ENCODE results near the gene ELOB.
A peak's percentile ranks its signal among the peaks of the same experiment; 100 is the strongest.

Gene ELOB

GRCh38 chr16:2817340-2818271 lies 40.5 kb upstream of the ELOB start:
- H3K9me3 Mint-ChIP-seq: no peaks in the 10 kb centered on the region
- H3K27ac Mint-ChIP-seq: no peak overlapping the region
- peak overlapping the region in 1 of 2 donors; percentile 65 for H3K4me3 Mint-ChIP-seq
- no peaks in the 10 kb centered on the region for H3K36me3 Mint-ChIP-seq (ENCODE audit: insufficient read depth)
- peaks cover 0 to 1% of the 10 kb centered on the region in 2 donors for H3K4me1 Mint-ChIP-seq (ENCODE audit: low read depth in 2 of 2)
- H3K27me3 Mint-ChIP-seq: peaks cover 1 to 36% of the 10 kb centered on the region in 2 donors
- DNase-seq (no peak), ATAC-seq (replicated peaks) (no peak)

DNA sequence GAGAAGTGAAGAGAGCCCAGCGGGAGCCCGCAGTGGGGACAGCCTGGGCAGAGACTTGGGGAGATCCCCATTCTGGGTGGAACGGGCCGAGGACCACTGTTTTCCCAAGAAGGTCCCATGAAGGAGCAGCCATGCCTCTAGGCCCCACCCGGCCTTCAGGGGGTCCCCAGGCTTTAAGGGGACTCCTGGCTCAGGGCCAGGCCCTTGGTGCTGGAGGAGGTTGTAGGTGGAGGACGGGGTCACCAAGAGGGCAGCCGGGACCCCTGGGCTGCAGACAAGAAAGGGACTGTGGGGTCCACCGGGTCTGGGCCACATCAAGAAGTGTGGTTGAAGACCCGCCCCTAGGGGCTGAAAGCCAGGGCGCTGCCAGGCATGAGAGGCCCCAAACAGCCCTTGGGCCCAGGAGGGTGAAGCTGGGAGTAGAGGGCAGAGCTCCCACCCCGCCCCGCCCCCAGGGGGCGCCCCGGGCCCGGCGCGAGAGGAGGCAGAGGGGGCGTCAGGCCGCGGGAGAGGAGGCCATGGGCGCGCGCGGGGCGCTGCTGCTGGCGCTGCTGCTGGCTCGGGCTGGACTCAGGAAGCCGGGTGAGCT lies 39.8 kb upstream of the ELOB start, which contains the start of gene PRSS21:
Gene PRSS21, plus strand, starts transcription at position 487 of the 589 bp plus-strand sequence. Its CDS starts 32 bp downstream, at position 519.
- H3K4me3 Mint-ChIP-seq: peak within 1 kb of the TSS in 1 of 2 donors; percentile 65
- H3K36me3 Mint-ChIP-seq (ENCODE audit: insufficient read depth): no peaks in the 10 kb centered on the region
- peak in 1 of 3 experiments; percentile 38 for DNase-seq
- peaks cover 0 to 1% of the 10 kb centered on the region in 2 donors for H3K4me1 Mint-ChIP-seq (ENCODE audit: low read depth in 2 of 2)
- peaks cover 8 to 42% of the 10 kb centered on the region in 2 donors for H3K27me3 Mint-ChIP-seq
- ATAC-seq (replicated peaks): peak; percentile 61
- no peak within 1 kb of the TSS for H3K27ac Mint-ChIP-seq
- H3K9me3 Mint-ChIP-seq: no peaks in the 10 kb centered on the region

DNA sequence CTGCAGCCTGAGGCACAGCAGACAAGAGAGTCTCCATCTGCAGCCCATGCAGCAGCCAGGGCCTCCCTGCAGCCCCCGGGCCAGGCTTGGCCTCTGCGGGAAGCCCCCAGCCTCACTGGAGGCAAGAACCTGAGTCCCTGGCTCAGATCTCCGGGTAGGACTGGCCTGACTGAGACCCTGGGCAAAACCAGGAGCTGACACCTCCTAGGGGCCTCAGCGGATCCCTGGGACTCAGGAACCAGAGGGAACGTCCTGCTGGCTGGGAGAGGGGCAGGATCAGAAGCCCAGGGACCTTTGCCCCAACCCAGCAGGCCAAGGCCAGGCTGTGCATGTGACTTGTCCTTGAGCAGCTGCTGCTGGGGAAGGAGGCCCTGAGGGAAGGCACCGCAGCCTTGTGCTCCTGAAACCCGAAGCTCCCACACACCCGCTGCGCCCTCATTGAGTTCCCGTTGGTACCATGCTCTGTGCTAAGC lies 38.3 kb upstream of the ELOB start:
- Mint-ChIP-seq H3K9me3 (no peaks in the 10 kb centered on the region), H3K4me3 (no peak overlapping the region), H3K27me3 (peaks cover 8 to 50% of the 10 kb centered on the region in 2 donors), H3K27ac (no peak overlapping the region), H3K4me1 (ENCODE audit: low read depth in 2 of 2) (peaks cover 0 to 1% of the 10 kb centered on the region in 2 donors), H3K36me3 (ENCODE audit: insufficient read depth) (no peaks in the 10 kb centered on the region)
- DNase-seq: no peak
- ATAC-seq (replicated peaks): no peak

DNA sequence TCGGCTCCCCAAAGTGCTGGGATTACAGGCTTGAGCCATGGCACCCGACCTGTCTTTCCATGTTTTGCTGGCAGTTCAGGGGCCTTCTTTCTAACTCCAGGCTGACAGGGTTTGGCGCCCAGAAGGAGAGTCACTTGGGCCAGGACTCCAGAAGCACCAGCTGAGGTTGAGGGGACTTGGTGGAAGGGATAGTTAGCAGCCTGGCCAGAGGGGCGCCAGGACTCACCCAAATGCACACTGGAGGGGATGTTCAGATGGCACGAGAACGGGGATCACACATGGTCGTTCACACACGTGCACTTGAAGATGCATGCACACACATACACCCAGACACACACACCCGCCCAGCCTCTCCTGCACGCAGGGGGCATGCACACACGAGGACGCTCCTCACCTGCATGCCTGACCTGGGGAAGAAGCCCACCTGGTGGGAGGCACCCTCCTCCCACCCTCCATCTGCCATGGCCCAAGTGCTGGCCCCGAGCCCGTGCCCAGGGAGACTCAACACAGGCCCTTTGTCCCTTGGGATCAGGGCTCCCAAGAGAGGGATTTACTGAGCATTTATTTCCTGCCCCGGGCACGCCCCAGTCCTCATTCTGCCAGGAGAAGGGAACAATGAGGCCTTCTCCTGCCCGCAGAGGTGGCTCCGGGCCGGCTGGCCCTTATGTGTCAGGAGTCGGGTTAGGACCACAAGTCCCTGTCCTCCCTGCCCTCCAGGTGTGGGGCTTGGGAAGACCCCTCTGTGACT lies 37.6 kb upstream of the ELOB start:
- peaks cover 8 to 55% of the 10 kb centered on the region in 2 donors for H3K27me3 Mint-ChIP-seq
- H3K9me3 Mint-ChIP-seq: no peaks in the 10 kb centered on the region
- peak overlapping the region in 1 of 2 donors; percentile 6 for H3K27ac Mint-ChIP-seq
- H3K4me1 Mint-ChIP-seq (ENCODE audit: low read depth in 2 of 2): peaks cover 0 to 1% of the 10 kb centered on the region in 2 donors
- no peaks in the 10 kb centered on the region for H3K36me3 Mint-ChIP-seq (ENCODE audit: insufficient read depth)
- ATAC-seq (replicated peaks): no peak
- no peak overlapping the region for H3K4me3 Mint-ChIP-seq
- DNase-seq: no peak

DNA sequence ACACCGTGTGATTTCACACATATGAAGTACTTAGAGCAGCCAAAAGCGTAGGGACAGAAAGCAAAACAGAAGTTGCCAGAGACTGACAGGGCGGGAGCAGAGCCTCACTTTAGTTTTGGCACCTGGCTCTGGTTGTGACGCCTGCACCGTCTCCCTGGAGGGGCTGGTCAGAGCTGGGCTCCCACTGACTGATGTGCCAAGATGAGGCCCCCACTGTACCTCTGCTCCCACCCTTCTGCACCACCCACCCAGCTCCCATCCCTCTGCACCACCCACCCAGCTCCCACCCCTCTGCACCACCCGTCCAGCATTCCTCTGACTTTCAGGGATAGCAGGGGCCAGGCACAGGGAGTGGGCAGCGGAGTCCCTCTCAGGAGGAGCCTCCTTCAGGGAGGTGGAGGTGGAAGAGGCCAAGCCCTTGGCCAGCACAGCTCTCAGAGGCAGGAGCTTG lies 36.7 kb upstream of the ELOB start:
- no peak for DNase-seq
- Mint-ChIP-seq H3K36me3 (ENCODE audit: insufficient read depth) (no peaks in the 10 kb centered on the region), H3K4me1 (ENCODE audit: low read depth in 2 of 2) (peaks cover 0 to 1% of the 10 kb centered on the region in 2 donors), H3K4me3 (no peak overlapping the region), H3K9me3 (no peaks in the 10 kb centered on the region), H3K27ac (no peak overlapping the region), H3K27me3 (peaks cover 17 to 53% of the 10 kb centered on the region in 2 donors)
- ATAC-seq (replicated peaks): no peak

- no peak for DNase-seq
- no peaks in the 10 kb centered on the region for H3K36me3 Mint-ChIP-seq (ENCODE audit: insufficient read depth)
- H3K27ac Mint-ChIP-seq: no peak overlapping the region
Measured at GRCh38 chr16:2811703-2812471, 34.8 kb upstream of the ELOB start.

DNA sequence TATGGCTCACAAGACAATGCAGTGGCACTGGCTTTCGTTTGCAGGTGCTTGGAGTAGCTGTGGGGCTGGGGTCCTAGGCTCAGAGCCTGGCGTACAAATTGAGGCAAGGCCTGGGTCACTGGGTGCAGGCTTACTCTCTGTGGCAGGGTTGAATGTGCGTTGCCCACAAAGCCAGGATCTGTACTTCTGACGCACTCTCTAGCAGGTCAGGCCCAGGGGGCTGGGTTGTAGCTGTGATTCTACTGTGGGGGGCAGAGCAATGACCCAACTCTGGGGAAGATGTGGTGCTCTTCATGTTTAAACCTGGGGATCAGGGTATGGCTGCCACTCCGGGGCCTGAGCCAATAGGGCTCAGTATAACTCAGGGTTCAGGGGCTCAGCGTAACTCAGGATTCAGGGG lies 33.6 kb upstream of the ELOB start:
- Mint-ChIP-seq H3K27me3 (peaks cover 36 to 74% of the 10 kb centered on the region in 2 donors), H3K27ac (no peak overlapping the region)

More at GRCh38 chr16:2811703-2812471, 34.8 kb upstream of the ELOB start:
- no peak for ATAC-seq (replicated peaks)
- H3K9me3 Mint-ChIP-seq: no peaks in the 10 kb centered on the region
- H3K27me3 Mint-ChIP-seq: peaks cover 32 to 66% of the 10 kb centered on the region in 2 donors
- no peak overlapping the region for H3K4me3 Mint-ChIP-seq
- H3K4me1 Mint-ChIP-seq (ENCODE audit: low read depth in 2 of 2): no peaks in the 10 kb centered on the region

GRCh38 chr16:2809149-2809760 lies 32.2 kb upstream of the ELOB start:
- Mint-ChIP-seq H3K27me3 (peaks cover 41 to 81% of the 10 kb centered on the region in 2 donors), H3K36me3 (ENCODE audit: insufficient read depth) (peaks cover 3% of the 10 kb centered on the region)
- no peak for ATAC-seq (replicated peaks)

More for the DNA sequence above, 33.6 kb upstream of the ELOB start:
- Mint-ChIP-seq H3K4me1 (ENCODE audit: low read depth in 2 of 2) (no peaks in the 10 kb centered on the region), H3K4me3 (no peak overlapping the region), H3K9me3 (no peaks in the 10 kb centered on the region), H3K36me3 (ENCODE audit: insufficient read depth) (no peaks in the 10 kb centered on the region)
- DNase-seq: no peak
- ATAC-seq (replicated peaks): no peak

GRCh38 chr16:2808181-2808580 lies 31.1 kb upstream of the ELOB start:
- Mint-ChIP-seq H3K36me3 (ENCODE audit: insufficient read depth) (peaks cover 3% of the 10 kb centered on the region), H3K9me3 (peaks cover 0 to 7% of the 10 kb centered on the region in 2 donors), H3K4me1 (ENCODE audit: low read depth in 2 of 2) (no peaks in the 10 kb centered on the region), H3K4me3 (no peak overlapping the region), H3K27ac (no peak overlapping the region), H3K27me3 (peaks cover 41 to 81% of the 10 kb centered on the region in 2 donors)
- no peak for DNase-seq
- no peak for ATAC-seq (replicated peaks)

More at GRCh38 chr16:2809149-2809760, 32.2 kb upstream of the ELOB start:
- Mint-ChIP-seq H3K27ac (no peak overlapping the region), H3K9me3 (no peaks in the 10 kb centered on the region), H3K4me3 (no peak overlapping the region), H3K4me1 (ENCODE audit: low read depth in 2 of 2) (no peaks in the 10 kb centered on the region)
- no peak for DNase-seq

DNA sequence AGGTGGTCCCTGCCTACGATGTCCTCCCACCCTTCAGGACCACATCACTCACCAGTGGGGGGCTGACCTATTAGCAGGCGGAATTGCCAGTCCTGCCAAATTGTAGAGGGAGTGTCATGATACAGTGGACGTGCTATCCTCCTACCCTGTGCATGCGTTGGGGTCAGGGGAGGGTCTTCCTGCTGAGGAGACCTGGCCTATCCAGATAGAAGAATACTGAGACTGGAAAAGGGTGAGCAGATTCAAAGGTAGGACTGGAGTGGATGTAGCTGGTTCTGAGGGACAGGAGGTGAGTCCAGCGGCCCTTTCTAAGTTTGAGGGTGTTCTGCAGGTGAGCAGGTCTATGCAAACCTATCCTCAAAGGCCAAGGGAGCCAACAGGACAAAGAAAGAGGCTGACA lies 29.2 kb upstream of the ELOB start:
- H3K9me3 Mint-ChIP-seq: peaks cover 0 to 7% of the 10 kb centered on the region in 2 donors
- no peak overlapping the region for H3K4me3 Mint-ChIP-seq
- peaks cover 34 to 65% of the 10 kb centered on the region in 2 donors for H3K27me3 Mint-ChIP-seq
- H3K36me3 Mint-ChIP-seq (ENCODE audit: insufficient read depth): peaks cover 3% of the 10 kb centered on the region
- DNase-seq (no peak), ATAC-seq (replicated peaks) (no peak)
- no peak overlapping the region for H3K27ac Mint-ChIP-seq
- H3K4me1 Mint-ChIP-seq (ENCODE audit: low read depth in 2 of 2): no peaks in the 10 kb centered on the region

DNA sequence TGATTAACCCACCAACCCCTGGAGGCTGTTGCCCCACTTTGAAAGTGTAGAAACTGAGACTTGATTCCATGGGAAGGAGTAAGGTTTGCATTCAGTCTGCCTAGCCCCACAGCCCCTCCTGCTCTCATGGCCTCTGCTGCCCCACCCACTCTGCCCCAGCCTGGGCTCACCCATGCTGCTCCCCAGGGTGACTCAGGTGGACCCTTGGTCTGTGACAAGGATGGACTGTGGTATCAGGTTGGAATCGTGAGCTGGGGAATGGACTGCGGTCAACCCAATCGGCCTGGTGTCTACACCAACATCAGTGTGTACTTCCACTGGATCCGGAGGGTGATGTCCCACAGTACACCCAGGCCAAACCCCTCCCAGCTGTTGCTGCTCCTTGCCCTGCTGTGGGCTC lies 27.6 kb upstream of the ELOB start:
- peaks cover 0 to 7% of the 10 kb centered on the region in 2 donors for H3K9me3 Mint-ChIP-seq
- H3K36me3 Mint-ChIP-seq (ENCODE audit: insufficient read depth): peaks cover 3% of the 10 kb centered on the region
- DNase-seq (no peak), ATAC-seq (replicated peaks) (no peak)
- peaks cover 34 to 50% of the 10 kb centered on the region in 2 donors for H3K27me3 Mint-ChIP-seq
- no peak overlapping the region for H3K4me3 Mint-ChIP-seq
- no peak overlapping the region for H3K27ac Mint-ChIP-seq
- no peaks in the 10 kb centered on the region for H3K4me1 Mint-ChIP-seq (ENCODE audit: low read depth in 2 of 2)

DNA sequence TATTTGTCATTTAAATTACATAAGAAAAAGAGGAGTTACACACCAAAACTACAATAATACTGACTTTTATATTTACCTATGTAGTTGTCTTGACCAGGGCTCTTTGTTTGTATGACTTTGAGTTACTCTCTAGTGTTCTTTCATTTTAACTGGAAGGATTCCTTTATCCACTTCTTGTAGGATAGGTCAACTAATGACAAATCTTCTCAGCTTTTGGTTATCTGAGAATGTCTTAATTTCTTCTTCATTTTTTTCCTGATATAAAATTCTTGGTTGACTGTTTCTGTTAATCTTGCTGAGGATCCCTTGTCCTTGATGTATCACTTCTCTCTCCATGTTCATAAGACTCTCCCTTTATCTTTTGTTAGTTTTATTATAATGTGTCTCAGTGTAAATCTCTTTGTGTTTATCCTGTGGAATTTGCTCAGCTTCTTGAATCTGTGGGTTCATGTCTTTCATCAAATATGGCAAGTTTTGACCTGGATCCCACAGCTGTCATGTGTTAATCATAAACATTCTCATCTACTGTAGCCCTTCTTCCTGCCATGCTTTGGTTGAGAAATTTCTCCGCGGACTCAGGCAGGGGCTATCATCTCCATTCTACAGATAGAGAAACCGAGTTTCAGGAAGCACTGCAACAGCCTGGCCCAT lies 26.6 kb upstream of the ELOB start:
- Mint-ChIP-seq H3K27me3 (peaks cover 23 to 42% of the 10 kb centered on the region in 2 donors), H3K36me3 (ENCODE audit: insufficient read depth) (peaks cover 3% of the 10 kb centered on the region), H3K4me3 (no peak overlapping the region), H3K9me3 (peaks cover 0 to 7% of the 10 kb centered on the region in 2 donors), H3K4me1 (ENCODE audit: low read depth in 2 of 2) (no peaks in the 10 kb centered on the region), H3K27ac (no peak overlapping the region)
- DNase-seq (no peak), ATAC-seq (replicated peaks) (no peak)
